Dermis blood vessel endothelial cell (primary cell): ENCODE results near the gene UBLCP1. TPM values are rescaled to one million over a fixed set of nuclear protein-coding genes. Genes with fewer than 3 reads are reported as not detected.
"Not testable (repeated sequence)": the region's sequence is repeated elsewhere in the genome, so short reads cannot be mapped to it uniquely, and the experiment has no call there.

Source experiments
- DNase-seq: peaks from one replicate; pipeline ENCODE4 v3.0.0; 2010
- total RNA-seq: library from RNA; depleted of rRNA; stranded (reverse); fragments of >200 nt; gene quantifications from 2 replicates; pipeline ENCODE4 v1.2.3, GENCODE V29; 2014

UBLCP1 gene
- total RNA-seq: 11.7 and 14.8 TPM in 2 replicates

GRCh38 chr5:159262859-159263568, at the start of gene UBLCP1:
Gene UBLCP1 (plus strand): TSS chr5:159263290. CDS start chr5:159268916, 5,626 bp downstream.
- peak; percentile 70 for DNase-seq

DNA sequence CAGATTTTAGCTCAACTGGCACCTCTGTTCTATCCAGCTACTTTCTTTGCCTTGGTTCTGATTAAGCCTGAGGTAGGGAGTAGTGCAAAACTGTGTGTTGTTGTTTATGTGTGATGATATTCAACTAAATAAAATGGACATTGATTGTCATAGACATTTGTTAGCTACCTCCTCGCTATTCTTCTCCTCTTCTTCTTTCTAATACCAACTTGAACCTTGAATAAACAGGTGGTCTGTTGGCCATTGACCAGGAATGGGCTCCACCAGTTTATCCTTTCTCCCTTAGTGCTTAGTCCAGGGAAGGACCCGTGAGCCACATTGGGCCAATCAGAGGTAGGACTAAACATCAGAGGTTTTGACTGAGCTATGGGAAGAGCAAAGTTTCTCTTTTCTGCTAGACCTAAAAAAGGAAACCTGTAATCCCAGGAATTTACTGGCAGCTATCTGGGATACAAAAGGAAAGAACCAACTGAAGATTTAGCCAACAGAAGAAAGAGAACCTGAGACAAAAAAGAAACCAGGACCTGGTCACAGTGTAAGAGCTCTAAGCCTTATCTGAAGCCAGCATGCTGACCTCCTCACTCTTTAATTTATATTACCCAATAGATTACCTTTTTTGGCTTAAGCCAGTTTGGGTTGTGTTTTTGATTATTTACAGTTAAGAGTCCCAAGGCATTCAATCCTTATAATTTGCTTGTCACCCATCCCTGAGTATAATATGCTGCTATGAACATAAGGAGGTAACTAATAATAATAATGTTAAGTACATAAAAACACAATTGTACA, 48.4 kb upstream of the UBLCP1 start:
- DNase-seq: no peak

- no peak for DNase-seq
These were observed 47.2 kb upstream of the UBLCP1 start for GRCh38 chr5:159215886-159216285.

- DNase-seq: no peak
These were observed 46.6 kb upstream of the UBLCP1 start for GRCh38 chr5:159216454-159216853.

DNA sequence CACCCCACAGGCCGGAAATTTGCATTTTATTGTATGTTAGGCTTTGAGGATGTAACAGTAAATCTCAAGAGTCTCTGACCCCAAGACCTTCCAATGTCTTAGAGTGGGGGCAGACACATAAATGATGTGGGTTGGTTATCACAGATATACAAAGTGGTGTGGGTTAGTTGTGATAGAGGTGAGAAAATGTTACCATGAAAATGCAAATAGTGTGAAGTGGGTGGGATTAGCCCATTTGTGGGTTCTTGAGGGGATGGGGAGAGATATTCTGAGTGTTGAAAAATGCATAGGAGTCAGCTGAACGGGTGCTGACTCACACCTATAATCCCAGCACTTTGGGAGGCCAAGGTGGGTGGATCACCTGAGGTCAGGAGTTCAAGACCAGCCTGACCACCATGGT, 45.9 kb upstream of the UBLCP1 start:
- no peak for DNase-seq

GRCh38 chr5:159218595-159219023, 44.5 kb upstream of the UBLCP1 start:
- no peak for DNase-seq

GRCh38 chr5:159220206-159220605, 42.9 kb upstream of the UBLCP1 start:
- no peak for DNase-seq

GRCh38 chr5:159223469-159223868, 39.6 kb upstream of the UBLCP1 start:
- DNase-seq: no peak

- DNase-seq: no peak
These were observed 38.6 kb upstream of the UBLCP1 start for GRCh38 chr5:159224471-159224870.

DNA sequence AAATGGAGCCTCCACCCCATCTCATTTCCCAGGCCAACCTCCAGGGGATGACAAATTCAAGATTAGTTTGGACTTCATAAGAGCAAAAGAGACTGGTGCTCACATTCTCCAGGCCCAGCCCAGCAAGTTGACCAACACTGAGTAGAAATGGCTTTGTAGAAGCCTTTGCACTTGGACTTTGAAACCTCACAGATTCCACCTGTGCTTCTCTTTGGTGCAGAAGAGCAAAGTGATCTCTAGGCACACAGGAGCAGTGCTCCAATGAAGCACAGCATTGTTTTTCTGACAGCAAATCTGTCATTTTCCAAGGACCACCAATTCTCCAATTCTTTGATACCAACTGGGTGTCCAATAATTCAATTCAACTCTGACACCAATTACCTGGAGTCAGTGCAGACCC, 36.6 kb upstream of the UBLCP1 start:
- no peak for DNase-seq

GRCh38 chr5:159227452-159227851, 35.6 kb upstream of the UBLCP1 start:
- DNase-seq: no peak

DNA sequence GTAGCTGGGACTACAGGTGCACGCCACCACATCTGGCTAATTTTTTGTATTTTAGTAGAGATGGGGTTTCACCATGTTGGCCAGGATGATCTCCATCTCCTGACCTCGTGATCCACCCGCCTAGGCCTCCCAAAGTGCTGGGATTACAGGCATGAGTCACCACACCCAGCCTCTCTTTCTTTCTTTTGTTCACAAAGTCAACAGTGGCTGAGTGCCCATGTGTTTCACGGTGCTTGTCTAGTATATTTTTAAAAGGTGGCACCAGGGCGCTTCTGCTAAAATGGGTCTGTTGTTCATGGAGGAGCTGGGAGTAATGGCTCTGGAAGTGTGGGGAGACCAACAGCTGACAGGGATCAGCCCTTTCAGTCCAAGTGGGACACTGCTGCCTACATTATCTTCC, 35.0 kb upstream of the UBLCP1 start:
- DNase-seq: not testable (repeated sequence)

DNA sequence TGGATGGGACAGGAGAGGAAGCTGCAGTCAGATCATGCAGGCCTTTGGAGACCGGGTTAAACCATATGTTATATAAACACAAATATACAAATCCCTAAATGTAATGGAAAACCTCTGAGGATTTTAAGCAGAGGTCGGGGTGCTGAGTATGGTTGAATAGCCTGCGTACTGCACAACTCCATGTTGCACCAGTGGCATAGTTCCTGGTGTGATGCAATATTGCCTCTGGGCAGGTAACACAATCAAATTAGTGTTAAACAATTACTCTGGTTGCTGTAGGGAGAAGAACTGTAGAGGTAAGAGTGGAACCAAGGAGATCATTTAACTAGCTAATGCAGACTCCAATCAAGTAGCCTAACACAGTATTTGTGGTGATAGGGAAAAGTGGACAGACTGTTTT, 32.4 kb upstream of the UBLCP1 start:
- DNase-seq: no peak

DNA sequence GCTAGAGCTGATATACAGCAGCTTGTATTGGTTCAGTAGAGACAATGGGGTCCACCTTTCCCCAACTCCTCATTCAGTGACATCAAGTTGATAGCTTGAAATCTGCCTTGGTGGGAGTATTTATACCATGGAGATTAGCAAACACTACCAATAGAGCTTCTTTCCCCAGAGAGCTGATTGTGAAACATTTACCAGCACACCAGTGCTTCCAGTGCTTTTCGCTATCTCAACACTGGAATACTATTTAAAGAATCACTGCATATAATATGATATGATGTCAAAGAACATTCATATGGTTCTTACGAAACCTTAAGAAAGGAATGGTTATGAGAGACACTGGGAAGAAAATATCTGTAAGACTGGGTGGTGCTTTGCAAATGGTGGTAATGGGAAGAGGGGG, 31.9 kb upstream of the UBLCP1 start:
- no peak for DNase-seq

DNA sequence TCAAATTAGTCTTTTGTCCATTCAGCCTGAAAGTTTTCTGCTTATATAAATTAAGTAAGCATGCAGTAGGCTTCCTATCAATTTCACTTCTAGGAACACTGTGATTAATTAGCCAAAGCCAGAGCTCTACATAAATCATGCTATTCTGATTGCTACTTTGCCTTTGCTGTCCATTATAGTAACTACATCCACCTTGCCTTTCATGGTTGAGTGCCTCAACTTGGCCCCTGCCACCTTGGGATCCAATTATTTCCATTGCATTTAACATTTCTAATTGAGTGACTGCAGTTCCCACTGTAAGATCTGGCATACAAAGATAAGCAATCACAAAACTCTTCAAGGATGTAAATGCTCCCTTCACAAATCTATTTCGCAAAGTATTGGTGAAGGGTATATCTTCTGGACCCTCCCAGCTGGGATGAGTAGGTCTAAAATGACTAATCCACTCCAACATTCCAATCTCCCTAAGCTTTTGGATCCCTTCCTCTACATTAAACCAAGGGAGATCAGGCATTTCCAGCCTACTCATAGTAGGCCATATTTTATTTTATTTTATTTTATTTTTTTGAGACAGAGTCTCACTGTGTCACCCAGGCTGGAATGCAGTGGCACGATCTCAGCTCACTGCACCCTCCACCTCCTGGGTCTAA, 27.1 kb upstream of the UBLCP1 start:
- DNase-seq: not testable (repeated sequence)

DNA sequence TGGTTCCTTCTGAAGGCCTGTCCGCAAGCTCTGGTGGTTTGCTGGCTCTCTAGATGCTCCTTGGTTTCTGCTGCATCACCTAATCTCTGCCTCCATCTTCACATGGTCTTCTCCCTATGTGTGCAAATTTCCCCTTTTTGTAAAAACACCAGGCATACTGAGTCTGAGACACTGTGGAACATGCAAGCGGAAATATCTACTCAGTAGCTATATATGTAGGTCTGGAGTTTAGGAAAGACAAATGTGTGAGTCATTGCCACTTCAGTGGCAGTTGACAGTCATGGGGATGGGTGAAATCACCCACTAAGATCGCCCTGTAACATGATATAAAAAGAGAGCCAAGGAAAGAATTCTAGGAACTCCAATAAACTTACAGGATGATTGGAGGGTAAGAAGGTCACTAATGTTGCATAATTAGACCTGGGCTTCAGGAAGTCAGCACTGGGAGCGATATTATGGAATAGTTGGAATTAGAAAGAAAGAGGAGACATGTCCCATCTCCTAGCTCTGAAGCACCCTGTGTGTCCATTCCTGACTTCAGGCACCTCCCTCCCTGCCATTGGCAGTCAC, 22.7 kb upstream of the UBLCP1 start:
- DNase-seq: peak; percentile 24

DNA sequence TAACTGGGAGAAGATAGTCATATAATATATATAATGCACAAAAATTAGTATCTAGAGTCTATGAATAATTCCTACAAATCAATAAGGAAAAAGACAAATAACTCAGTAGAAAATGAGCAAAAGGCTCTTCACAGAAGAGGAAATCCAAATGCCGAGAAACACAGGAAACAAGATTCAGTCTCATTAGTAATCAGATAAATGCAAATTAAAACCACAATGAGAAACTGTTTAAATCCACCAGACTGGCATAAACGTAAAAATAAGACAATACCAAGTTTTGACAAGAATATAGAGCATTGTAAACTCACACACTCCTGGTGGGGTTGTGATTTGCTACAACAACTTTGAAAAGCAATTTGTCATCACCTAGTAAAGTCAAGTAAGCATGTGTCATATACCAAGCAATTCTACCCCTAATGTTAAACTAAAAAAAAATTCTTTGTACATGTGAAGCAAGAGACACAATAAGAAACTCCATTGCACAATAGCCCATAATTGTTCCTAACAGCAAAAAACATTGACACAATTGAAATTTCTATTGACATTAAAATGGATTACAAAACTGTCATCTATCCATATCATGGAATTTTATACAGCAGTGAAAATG, 21.0 kb upstream of the UBLCP1 start:
- DNase-seq: no peak

GRCh38 chr5:159242656-159243055, 20.4 kb upstream of the UBLCP1 start:
- DNase-seq: peak; percentile 8

DNA sequence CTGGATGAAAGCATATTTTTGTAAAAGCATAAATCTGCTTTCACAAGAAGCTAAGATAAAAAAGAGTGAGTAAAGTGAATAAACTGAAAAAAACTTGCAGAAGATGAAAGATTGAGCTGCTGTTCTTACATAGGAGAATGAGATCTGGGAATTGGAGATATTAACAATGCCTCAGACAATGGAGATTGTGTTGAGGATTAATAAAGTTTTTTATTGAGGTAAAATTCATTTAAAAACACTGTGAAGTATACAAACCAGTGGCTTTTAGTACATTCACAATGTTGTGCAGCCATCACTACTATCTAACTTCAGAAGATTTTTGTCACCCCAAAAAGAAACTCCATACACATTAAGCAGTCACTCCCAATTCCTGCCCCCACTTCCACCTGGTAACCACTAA, 19.7 kb upstream of the UBLCP1 start:
- no peak for DNase-seq

- DNase-seq: no peak
These were observed 18.9 kb upstream of the UBLCP1 start for GRCh38 chr5:159244163-159244562.

GRCh38 chr5:159244890-159245289, 18.2 kb upstream of the UBLCP1 start:
- DNase-seq: no peak

- no peak for DNase-seq
These were observed 13.9 kb upstream of the UBLCP1 start for GRCh38 chr5:159249158-159249557.

GRCh38 chr5:159252195-159252594, 10.9 kb upstream of the UBLCP1 start:
- no peak for DNase-seq
